Esophagus squamous epithelium (tissue), 5 donors: ENCODE results near the gene HECTD2. TPM values are rescaled to one million over a fixed set of nuclear protein-coding genes. Genes with fewer than 3 reads are reported as not detected.
"Not testable (repeated sequence)": the region's sequence is repeated elsewhere in the genome, so short reads cannot be mapped to it uniquely, and the experiment has no call there.

Experiments used
- DNase-seq: peaks from one replicate; lab custom pipeline; 2025; lab: John Stamatoyannopoulos, UW
- H3K27ac ChIP-seq, 4 donors: fragments of 200-600 bp; sonication (generic); one replicate each; pipeline ENCODE4 v1.5.1; 2016 to 2019; ENCODE audit warnings: mild to moderate bottlenecking in 1 of 4
- H3K27me3 ChIP-seq, 4 donors: fragments of 200-600 bp; sonication (generic); 1 replicate in 3 of 4; 2 replicates in 1 of 4; pipeline versions ENCODE4 v1.5.1 to v1.6.0; 2017 to 2021; ENCODE audit warnings: antibody characterized with exemption in 1 of 4
- H3K36me3 ChIP-seq, 3 donors: fragments of 200-600 bp; sonication (generic); one replicate each; pipeline ENCODE4 v1.5.1; 2016 to 2019
- H3K4me1 ChIP-seq, 3 donors: fragments of 200-600 bp; sonication (generic); one replicate each; pipeline ENCODE4 v1.5.1; 2017 to 2019
- H3K4me3 ChIP-seq, 4 donors: fragments of 200-600 bp; sonication (generic); 1 replicate in 3 of 4; 2 replicates in 1 of 4; pipeline ENCODE4 v1.5.1; 2016 to 2019; ENCODE audit warnings: mild to moderate bottlenecking in 2 of 4, moderate library complexity in 1 of 4
- H3K9me3 ChIP-seq, 3 donors: fragments of 200-600 bp; sonication (generic); one replicate each; pipeline ENCODE4 v1.5.1; 2016 to 2019
- CTCF ChIP-seq, 6 experiments: fragments of 450-650 bp in 4 of 6; fragments of 200-600 bp in 2 of 6; sonication (generic) in 2 of 6; IDR thresholded peaks; one replicate each; pipeline ENCODE4 v1.5.1; 2016 to 2019; ENCODE audit warnings: antibody characterized with exemption in 6 of 6, mild to moderate bottlenecking in 4 of 6, moderate library complexity in 4 of 6
- POLR2A ChIP-seq, 4 donors: fragments of 450-650 bp; IDR thresholded peaks; one replicate each; pipeline ENCODE4 v1.6.1; 2017; ENCODE audit warnings: antibody characterized with exemption in 4 of 4, mild to moderate bottlenecking in 4 of 4, moderate library complexity in 3 of 4
- WGBS, 2 donors: methylation state at CpG; one replicate each; pipeline ENCODE4 v1.1.5; 2018; 5-methylcytosine and 5-hydroxymethylcytosine counted together
- intact Hi-C: fragments of 100-400 bp; cut with DNase I; formaldehyde crosslinking; loops from one replicate; pipeline ENCODE4 v1.15.0; 2022
- total RNA-seq, 4 donors: library from RNA; depleted of rRNA; stranded (reverse); fragments of >200 nt; gene quantifications; one replicate each; pipeline ENCODE4 v1.1.0, GENCODE V29; 2016
- donor health status: DM: yes; HTN: yes; CAD: no.

HECTD2 gene
- total RNA-seq, 4 donors from 2014 or later = 5.0 to 12.8 (median 6.8) TPM

GRCh38 chr10:91520661-91521060, 110.5 kb downstream of the HECTD2 start:
- Histone ChIP-seq H3K36me3 (no peaks in the 10 kb centered on the region), H3K4me1 (peaks cover 12 to 56% (median 19%) of the 10 kb centered on the region in 3 donors), H3K27me3 (no peaks in the 10 kb centered on the region), H3K27ac (peak overlapping the region; percentile 49 to 86 (median 71)), H3K9me3 (no peaks in the 10 kb centered on the region), H3K4me3 (no peak overlapping the region)
- intact Hi-C loops = no loop called here
- TF ChIP-seq CTCF (IDR thresholded peaks at IDR 0.05) (no peak), POLR2A (IDR thresholded peaks at IDR 0.05) (no peak)
- 23 to 29% methylated on average over 1 of the region's 1 CpG for WGBS, 2 donors
- DNase-seq = no peak

GRCh38 chr10:91521439-91521838, 111.3 kb downstream of the HECTD2 start:
- TF ChIP-seq POLR2A (IDR thresholded peaks at IDR 0.05) (no peak), CTCF (IDR thresholded peaks at IDR 0.05) (no peak)
- no peaks in the 10 kb centered on the region for H3K27me3 ChIP-seq

GRCh38 chr10:91525896-91526712, 116.0 kb downstream of the HECTD2 start:
- intact Hi-C loops = no loop called here
- H3K4me1 ChIP-seq = peaks cover 4 to 35% (median 5%) of the 10 kb centered on the region in 3 donors
- no peaks in the 10 kb centered on the region for H3K36me3 ChIP-seq
- TF ChIP-seq POLR2A (IDR thresholded peaks at IDR 0.05) (no peak), CTCF (IDR thresholded peaks at IDR 0.05) (no peak)
- H3K4me3 ChIP-seq = no peak overlapping the region
- no peaks in the 10 kb centered on the region for H3K27me3 ChIP-seq
- H3K9me3 ChIP-seq = no peaks in the 10 kb centered on the region
- no peak for DNase-seq
- WGBS, 2 donors = 61 to 79% methylated on average over 3 to 4 of the region's 4 CpGs
- H3K27ac ChIP-seq = no peak overlapping the region

More at GRCh38 chr10:91521439-91521838, 111.3 kb downstream of the HECTD2 start:
- Histone ChIP-seq H3K9me3 (no peaks in the 10 kb centered on the region), H3K4me3 (no peak overlapping the region), H3K36me3 (no peaks in the 10 kb centered on the region), H3K4me1 (peaks cover 12 to 59% (median 19%) of the 10 kb centered on the region in 3 donors), H3K27ac (peak overlapping the region; percentile 2 to 86 (median 71))
- intact Hi-C loops = no loop called here
- no peak for DNase-seq
- WGBS, 2 donors = 72 to 73% methylated on average over 1 of the region's 1 CpG

GRCh38 chr10:91528080-91528479, 117.9 kb downstream of the HECTD2 start:
- Histone ChIP-seq H3K27me3 (no peaks in the 10 kb centered on the region), H3K36me3 (no peaks in the 10 kb centered on the region), H3K4me3 (no peak overlapping the region), H3K9me3 (no peaks in the 10 kb centered on the region), H3K4me1 (peaks cover 0 to 15% (median 0%) of the 10 kb centered on the region in 3 donors), H3K27ac (no peak overlapping the region)
- WGBS, 2 donors = 81 to 100% methylated on average over 1 to 4 of the region's 4 CpGs
- no peak for DNase-seq
- intact Hi-C loops = no loop called here
- TF ChIP-seq POLR2A (IDR thresholded peaks at IDR 0.05) = no peak
- no peak for TF ChIP-seq CTCF (IDR thresholded peaks at IDR 0.05)

- H3K4me1 ChIP-seq = peaks cover 0 to 8% (median 0%) of the 10 kb centered on the region in 3 donors
- no peak overlapping the region for H3K4me3 ChIP-seq
- intact Hi-C loops = no loop called here
- TF ChIP-seq CTCF (IDR thresholded peaks at IDR 0.05) (no peak), POLR2A (IDR thresholded peaks at IDR 0.05) (no peak)
- no peaks in the 10 kb centered on the region for H3K36me3 ChIP-seq
- no peak for DNase-seq
- no CpG with 5 or more reads among the region's 1 CpG for WGBS, 2 donors
- H3K9me3 ChIP-seq = no peaks in the 10 kb centered on the region
- no peaks in the 10 kb centered on the region for H3K27me3 ChIP-seq
- no peak overlapping the region for H3K27ac ChIP-seq
Observed at GRCh38 chr10:91528768-91529167, 118.6 kb downstream of the HECTD2 start.

GRCh38 chr10:91534789-91535188, 124.6 kb downstream of the HECTD2 start:
- WGBS, 2 donors = no CpG with 5 or more reads among the region's 1 CpG
- intact Hi-C loops = not testable (repeated sequence)

More at GRCh38 chr10:91534789-91535188, 124.6 kb downstream of the HECTD2 start:
- H3K4me1 ChIP-seq = peaks cover 0 to 25% (median 15%) of the 10 kb centered on the region in 3 donors
- not testable (repeated sequence) for H3K9me3 ChIP-seq, H3K4me3 ChIP-seq, H3K36me3 ChIP-seq, DNase-seq, H3K27ac ChIP-seq, H3K27me3 ChIP-seq
